HG03575 (cell line): ENCODE data around the gene CD3D.

Experiments used
- ATAC-seq: cut with Tn5 transposase; IDR thresholded peaks from one replicate; pipeline ENCODE4 v1.9.1; 2021; ENCODE audit not compliant: unreplicated experiment, insufficient number of reproducible peaks, low FRiP score; ENCODE audit errors: extremely low read depth

CD3D gene

DNA sequence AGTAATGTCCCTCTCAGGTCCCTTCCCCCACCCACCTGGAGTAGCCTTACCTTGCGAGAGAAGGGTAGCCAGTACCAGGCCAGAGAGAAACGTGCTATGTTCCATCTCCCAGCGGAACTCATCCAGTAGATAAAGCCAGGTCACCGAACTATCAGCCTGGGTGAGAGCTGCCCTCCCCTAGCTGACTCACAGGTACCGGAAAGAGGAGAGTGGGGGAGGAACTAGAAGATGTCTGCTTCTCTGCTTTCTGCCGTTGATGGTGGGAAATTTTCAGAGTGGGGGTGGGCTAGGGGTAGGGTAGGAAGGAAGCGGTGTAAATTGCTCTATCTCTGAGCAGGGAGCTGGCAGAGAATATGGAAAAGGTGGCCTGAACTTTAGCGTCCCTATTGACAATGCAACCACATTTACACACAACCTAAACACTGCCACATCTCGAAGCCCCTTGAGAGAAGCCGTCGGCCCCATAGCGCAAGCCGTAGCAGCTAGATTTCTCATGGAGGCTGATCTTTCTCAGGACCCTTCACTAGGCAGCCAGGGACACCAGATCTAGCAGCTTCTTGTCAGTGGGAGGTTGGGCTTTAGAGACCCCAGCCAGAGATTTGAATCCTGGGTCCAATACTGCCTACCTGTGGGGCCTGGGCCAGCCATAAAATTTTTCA is at the start of gene CD3D:
TSS of gene CD3D (minus strand) at position 203 of the 659 bp plus-strand sequence. CDS start at position 105, 98 bp downstream.
- no peak for ATAC-seq

DNA sequence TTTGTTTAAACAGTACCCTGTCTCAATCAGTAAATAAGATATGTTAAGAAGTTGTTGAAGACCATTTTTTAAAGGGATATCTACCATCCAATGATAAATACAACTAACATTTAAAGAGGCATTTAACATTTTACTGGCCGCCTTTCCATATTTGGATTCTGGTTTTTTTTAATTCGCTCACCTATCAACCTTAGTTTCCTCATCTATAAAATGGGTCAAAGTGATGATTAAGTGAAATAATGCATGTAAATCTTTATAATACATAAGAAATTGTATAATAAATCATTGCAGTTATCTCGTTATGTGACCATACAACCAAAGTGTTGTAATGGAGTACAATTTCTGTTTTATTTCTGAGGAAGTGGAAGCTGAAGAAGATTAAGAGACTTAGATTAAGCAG is 41.2 kb upstream of the CD3D start:
- no peak for ATAC-seq

DNA sequence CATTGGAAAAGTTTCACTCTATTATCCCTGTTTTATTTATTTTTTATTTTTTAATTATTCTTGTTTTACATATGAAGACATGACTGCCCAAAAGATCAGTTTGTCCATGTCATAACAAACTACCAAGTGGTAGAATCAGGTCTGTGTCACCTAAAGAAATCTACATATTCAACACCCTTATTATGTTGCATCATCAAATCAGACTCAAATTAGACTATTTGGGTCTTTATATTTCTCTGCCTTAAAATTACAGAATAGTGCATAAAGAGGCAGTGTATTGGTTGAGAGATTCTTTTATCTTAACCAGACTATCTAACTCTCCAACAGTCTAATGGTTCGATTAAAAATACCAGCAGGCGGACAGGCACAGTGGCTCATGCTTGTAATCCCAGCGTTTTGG is 40.4 kb upstream of the CD3D start:
- no peak for ATAC-seq

DNA sequence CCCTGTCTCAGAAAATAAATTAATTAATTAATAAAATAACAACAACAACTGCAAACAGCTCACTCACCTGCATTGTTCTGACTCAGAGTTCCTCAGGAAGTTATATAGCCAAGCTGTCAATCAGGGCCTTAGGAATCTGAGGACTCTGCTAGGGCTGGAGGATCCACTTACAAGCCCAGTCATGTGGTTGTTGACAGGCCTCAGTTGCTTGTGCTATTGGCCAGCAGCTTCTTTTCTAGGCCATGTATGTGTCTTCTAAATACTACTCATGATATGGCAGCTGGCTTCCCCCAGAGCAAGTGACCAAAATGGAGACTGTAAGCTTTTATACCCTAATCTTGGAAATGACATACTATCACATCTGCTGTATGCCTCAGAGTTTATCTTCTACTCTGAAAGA is 38.1 kb upstream of the CD3D start:
- ATAC-seq: no peak

DNA sequence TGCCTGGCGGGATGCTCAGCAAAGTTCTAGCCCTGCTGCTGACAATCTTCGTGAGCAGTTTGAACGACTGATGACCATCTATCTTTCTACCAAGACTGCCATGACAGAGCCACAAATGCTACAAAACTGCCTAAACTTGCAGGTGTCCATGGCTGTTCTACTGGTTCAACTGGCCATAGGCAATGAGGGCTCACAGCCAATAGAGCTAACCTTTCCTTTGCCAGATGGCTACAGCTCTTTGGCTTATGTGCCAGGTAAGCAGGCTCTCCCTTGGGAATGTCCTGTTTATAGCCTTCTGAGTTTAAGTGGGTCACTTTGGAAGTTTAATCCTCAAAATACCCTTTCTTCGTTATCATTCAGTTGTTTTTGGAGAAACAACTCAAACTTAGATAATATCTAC is 37.0 kb upstream of the CD3D start:
- ATAC-seq: no peak

DNA sequence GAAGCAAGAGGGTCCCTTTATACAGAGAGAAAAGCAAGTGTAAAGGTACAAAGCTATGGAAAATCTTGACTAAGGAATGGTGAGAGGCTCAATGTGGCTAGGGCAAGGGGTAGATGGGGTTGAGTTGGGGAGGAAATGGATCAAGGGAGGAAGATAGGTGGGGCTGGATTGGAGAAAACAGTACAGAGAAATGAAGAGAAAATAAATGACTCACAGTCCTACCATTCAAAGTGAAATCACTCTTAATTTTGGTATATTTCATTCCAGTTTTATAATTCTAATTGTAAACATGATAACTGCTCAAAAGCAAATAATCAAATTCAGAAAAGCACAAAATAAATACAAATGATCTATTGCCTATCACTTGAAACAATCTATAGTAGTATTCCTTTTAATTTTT is 33.5 kb upstream of the CD3D start:
- no peak for ATAC-seq

DNA sequence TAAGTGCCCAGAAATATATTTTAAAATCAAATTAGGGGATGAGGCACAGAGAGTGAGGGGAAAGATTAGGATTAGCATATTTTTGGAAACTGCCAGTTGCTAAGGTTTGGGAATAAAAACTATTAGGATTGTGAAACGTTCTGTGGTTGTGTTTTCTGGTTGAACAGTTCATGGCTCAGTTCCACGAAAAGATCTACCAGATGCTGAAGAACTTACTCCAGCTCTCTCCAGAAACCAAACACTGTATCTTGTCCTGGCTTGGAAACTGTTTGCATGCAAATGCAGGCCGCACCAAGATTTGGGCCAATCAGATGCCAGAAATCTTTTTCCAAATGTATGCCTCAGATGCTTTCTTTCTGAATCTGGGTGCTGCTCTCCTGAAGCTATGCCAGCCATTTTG is 32.2 kb upstream of the CD3D start:
- ATAC-seq: no peak

DNA sequence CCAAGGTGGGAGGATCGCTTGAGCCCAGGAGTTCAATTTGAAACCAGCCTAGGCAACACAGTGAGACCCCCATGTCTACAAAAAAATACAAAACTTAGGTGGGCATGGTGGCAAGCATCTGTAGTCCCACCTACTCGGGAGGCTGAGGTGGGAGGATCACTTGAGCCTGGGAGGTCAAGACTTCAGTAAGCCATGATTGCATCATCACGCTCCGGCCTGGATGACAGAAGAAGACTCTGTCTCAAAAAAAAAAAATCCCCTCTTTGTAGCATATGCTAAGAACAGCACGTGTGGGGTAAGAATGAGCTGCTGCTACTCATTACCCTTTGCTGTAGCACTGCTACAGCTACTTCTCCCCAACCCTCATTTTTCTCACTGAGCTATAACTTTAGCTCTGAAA is 31.4 kb upstream of the CD3D start:
- ATAC-seq: no peak

DNA sequence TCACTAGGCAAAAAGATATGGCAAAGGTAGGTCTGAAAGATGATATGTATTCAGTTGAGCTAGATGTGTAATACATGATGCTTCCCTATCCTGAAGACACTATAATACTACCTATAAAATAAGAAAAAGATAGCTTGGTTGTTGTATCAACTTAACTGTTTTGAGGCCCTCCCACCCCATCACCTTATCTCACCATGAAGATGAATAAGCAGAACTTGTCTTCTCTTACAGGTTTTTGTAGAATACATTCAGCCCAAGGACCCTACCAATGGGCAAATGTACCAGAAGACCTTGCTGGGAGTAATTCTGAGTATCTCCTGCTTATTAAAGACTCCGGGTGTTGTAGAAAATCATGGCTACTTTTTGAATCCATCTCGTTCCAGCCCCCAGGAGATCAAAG is 30.8 kb upstream of the CD3D start:
- ATAC-seq: no peak

DNA sequence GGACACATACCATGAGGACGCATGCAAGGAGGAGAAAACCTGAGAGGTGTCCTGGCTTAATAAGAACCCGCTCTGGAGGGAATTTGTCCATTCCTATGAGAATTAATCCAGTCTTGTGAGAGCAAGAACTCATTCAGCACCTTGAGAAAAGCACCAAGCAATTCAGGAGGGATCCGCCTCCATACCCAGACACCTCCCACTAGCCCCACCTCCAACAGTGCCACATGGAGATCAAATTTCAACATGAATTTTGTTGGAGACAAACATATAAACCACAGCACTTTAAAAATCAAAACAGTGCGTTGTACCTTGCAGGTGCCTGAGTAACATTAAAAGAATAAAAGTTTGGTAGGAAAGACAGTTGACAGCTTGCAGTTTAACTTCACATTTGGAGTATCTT is 28.3 kb upstream of the CD3D start:
- no peak for ATAC-seq

DNA sequence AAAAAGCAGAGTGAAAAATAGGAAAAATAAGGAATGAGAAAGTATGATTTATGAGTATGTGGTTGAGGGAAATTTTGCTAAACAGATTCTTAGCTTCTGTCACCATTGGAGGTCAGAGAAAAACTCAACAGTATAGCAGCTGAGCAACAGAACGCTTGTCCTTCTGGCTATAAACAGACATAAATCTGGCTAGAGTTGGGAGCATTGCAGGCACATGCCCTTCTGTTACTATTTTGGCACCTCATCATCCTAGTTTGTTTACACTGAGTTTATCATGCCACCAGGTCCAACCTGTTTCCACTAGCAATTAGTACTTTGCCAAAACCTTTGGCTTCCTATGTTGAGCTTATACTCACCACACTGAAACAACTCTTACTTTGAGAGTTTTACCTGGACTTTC is 23.8 kb upstream of the CD3D start:
- ATAC-seq: no peak

DNA sequence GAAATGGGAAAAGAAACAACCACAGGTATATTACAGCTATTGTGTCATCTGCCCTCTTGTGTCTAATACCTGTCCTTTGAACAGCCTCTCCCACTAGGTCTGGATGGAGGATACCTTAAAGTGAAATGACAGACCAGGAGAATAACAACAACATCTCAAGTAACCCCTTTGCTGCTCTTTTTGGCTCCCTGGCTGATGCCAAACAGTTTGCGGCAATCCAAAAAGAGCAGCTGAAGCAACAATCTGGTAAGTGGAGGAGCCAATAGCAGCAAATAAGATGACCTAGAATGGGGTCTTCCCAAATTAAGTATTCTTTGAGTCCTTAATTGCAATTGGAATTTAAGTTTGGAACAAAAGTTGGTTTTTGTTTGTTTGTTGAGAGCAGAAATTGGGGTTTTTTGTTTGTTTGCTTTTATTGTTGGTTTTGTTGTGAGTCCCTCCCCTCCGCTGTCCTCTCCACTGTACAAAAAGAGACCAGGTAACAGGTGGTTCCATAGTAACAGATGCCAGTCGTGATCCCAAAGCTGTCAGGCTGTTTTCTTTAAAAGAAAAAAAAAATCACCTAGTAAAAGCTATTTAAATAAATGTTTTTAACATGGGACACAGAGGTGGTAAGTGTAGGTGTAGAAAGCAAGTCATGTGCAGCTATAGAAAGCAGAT is 22.6 kb upstream of the CD3D start:
- ATAC-seq: no peak

DNA sequence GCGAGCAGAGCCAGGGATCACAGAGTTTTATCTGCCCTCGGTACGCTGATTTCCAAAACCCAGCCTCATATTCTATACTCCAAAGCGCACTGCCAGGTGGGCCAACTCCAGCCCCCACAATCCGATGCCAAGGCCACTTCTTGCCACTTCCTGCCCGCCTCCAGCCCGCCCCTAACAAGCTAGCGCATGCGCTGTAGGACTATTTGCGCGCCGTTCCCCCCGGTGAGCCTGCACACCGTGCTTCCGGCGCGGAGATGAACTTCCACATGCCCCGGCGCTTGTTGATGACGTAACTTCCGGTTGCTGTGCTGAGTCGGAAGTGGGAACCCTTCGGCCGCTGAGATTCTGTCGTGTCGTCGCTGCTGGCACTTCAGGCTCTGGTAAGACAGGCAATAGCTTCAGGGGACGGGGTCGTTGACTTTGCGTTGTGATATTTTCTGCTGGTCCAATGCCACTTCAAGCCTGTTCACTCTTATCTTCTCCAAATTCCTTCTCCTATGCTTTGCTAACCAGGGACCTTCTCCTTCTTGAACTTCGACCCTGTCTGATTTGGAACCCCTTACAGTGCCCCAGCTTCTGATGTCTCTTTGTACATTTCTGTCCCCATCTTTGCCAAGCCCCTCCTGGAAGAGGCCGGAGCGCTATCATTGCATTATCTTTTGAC is 16.9 kb upstream of the CD3D start, which contains the start of gene UBE4A:
TSS of gene UBE4A (plus strand) at position 306 of the 664 bp plus-strand sequence. CDS start 5,481 bp downstream, outside the sequence.
- ATAC-seq: peak; percentile 47

DNA sequence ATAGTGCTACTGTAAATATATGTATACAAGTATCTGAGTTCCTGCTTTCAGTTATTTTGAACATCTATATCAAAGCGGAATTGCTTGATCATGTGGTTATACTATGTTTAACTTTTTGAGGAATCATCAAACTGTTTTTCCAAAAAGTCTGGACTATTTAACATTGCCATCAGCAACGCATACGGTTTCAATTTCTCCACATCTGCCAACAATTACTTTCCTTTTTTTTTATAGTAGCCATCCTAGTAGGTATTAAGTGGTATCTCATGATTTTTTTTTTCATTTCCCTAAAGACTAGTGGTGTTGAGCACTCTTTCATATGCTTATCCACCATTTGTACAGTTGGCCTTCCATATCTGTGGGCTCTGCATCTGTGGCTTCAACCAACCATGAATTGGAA is 15.6 kb upstream of the CD3D start:
- ATAC-seq: no peak

DNA sequence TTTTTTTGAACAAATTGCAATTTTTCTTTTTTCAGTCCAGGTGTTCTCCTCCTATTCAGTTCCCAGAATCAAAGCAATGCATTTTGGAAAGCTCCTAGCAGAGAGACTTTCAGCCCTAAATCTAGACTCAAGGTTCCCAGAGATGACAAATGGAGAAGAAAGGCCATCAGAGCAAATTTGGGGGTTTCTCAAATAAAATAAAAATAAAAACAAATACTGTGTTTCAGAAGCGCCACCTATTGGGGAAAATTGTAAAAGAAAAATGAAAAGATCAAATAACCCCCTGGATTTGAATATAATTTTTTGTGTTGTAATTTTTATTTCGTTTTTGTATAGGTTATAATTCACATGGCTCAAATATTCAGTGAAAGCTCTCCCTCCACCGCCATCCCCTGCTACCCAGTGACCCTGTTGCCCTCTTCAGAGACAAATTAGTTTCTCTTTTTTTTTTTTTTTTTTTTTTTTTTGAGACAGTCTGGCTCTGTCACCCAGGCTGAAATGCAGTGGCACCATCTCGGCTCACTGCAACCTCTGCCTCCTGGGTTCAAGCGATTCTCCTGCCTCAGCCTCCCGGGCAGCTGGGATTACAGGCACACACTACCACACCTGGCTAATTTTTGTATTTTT is 10.7 kb upstream of the CD3D start:
- no peak for ATAC-seq

DNA sequence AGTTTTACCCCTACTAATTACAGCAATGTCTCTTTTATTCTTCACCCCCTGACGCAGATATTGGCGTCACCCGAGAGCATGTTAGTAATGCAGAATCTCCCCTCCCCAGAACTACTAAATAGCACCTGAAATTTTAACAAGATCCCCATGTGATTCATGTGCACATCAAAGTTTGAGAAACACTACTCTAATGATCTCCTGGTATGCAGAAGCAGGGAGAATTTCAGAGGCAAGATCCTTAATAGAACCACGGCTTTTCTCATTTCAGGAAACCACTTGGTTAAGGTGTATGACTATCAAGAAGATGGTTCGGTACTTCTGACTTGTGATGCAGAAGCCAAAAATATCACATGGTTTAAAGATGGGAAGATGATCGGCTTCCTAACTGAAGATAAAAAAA is 7.0 kb upstream of the CD3D start:
- no peak for ATAC-seq

DNA sequence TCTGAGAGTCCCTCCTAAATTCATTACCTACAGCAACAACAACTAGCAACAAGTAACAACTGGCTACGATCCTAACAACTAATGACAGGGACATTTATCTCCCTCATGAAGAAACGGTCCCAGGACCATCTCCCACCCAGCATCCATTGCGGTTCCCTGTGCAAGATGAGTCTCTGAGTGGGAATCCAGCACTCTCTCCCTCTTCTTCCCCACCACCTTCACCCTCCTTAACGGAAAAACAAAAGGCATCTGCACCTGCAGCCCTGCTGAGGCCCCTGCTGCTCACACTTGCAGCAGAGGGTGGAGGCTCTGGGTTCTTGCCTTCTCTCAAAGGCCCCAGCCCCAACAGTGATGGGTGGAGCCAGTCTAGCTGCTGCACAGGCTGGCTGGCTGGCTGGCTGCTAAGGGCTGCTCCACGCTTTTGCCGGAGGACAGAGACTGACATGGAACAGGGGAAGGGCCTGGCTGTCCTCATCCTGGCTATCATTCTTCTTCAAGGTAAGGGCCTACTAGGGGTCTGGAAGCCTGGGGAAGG is 1.5 kb upstream of the CD3D start, which contains the start of gene CD3G:
TSS of gene CD3G (plus strand) at position 364 of the 535 bp plus-strand sequence. CDS start at position 444, 80 bp downstream.
- ATAC-seq: no peak

DNA sequence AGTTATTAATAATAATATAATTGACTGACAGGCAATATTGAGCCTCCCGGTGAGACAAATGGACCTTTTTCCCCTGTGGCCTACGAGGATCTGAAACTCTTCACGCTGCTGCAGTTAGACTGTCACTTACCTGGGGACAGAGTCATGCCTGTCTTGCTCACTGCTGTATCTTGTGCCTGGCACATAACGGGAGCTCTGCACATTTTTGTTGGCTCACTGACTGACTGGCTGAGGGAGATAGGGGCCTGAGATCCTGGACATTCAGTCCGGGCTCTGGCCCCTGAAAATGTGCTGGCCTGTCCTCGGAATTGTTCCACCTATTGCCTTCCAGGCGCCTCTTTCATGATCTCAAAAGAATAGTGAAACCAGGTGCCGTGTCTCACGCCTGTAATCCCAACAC is 743 bp upstream of the CD3D start:
- ATAC-seq: no peak

DNA sequence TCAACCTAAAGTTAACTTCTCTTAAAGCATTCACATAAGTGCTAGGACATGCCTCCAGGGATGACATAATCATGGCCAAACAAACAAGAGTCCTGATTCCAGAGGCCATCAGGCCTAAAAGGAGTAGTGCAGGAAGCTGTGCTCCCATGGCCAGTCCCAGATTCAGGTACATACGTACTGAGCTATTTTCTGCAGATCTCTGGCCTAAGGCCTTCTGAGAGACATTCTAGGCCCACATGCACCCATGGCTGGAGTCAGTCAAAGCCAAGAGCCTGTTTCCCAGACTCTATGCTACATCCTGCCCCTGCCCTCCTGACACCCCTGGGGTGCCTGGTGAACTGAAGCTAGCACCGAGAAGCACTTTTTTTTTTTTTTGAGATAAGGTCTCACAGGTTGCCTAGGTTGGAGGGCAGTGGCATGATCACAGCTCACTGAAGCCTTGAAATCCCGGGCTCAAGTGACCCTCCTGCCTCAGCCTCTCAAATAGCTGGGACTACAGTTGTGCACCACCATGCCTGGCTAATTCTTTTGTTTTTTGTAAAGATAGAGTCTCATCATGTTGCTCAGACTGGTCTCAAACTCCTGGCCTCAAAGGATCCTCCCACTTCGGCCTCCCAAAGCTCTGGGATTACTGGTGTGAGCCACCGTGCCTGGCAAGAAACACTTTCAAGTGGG is 553 bp downstream of the CD3D start:
- no peak for ATAC-seq
